ENCODE results near the gene SPO11.
A peak's percentile ranks its signal among the peaks of the same experiment; 100 is the strongest.

The SPO11 gene

DNA sequence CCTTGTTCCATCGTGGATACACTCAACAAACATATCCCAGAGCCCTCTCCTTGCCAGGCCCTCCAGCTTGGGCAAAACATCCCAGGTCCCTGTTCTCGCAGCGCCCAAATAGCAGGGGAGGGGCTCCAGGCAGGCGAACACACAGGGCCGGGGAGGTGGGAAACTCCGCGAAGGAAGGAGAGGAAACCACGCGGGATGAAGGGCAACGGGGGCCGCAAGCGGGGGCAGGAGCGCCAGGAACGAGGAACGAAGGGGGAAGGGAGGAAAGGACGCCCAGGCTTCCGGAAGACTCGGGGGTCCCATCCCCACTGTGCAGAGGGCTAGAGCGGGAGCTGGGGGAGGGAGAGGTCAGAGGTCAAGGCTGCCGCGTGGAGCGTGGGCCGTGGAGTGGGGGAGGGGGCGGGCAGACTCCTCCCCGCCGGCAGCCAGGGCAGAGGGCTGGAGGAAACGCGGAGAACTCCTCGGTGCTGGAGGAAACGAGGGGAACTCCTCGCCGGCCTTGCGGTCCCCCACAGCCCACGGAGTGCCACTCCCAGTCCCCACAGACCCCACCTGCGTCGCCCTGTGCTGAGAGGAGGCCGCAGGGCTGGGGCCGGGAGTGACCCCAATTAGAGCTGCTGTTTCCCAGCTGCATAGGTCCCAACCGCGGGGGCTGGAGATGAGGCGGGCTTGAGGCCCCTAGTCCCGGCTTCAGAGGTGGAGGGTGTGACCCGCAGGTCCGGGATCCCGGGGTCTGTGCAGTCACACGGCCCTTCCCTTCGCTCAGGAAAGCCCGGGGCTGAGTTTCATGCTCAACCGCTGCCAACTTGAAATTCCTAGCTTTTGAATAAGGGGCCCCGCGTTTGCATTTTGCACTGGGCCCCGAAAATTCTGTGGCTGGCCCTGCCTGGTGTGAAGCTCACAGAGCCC is 60.3 kb downstream of the SPO11 start:
- H3K4me3 ChIP-seq (ENCODE audit: low read length in 2 of 2) = peak overlapping the region in 1 of 2 donors; percentile 68
- H3K18ac ChIP-seq (ENCODE audit: low read length) = peak overlapping the region; percentile 97
- H2BK12ac ChIP-seq (ENCODE audit: low read length) = peak overlapping the region; percentile 46
- no CpG with 5 or more reads among the region's 52 CpGs for WGBS, 2 donors (ENCODE audit: extremely low coverage in 2 of 2, insufficient read length in 2 of 2, insufficient replicate concordance in 1 of 2)
- peaks cover 0 to 16% (median 6%) of the 10 kb centered on the region in 3 experiments for H3K27me3 ChIP-seq (ENCODE audit: control insufficient read depth in 3 of 3, insufficient read depth in 3 of 3, low read depth in 1 of 3, low read length in 3 of 3)
- no peak overlapping the region for H3K27ac ChIP-seq (replicated peaks; ENCODE audit: low read length)
- DNase-seq (ENCODE audit: low spot score) = peak; percentile 29
- peak overlapping the region; percentile 91 for H2AFZ ChIP-seq (ENCODE audit: low read length)
- H3K23ac ChIP-seq (ENCODE audit: low read depth, low read length, poor library complexity) = peak overlapping the region; percentile 89
- H2BK15ac ChIP-seq (ENCODE audit: low read length) = peak overlapping the region; percentile 100
- H2AK5ac ChIP-seq (ENCODE audit: low read depth, low read length) = peak overlapping the region; percentile 98
- H3K14ac ChIP-seq (ENCODE audit: low read length) = peak overlapping the region; percentile 64
- H2BK120ac ChIP-seq (ENCODE audit: low read depth, low read length) = peak overlapping the region; percentile 74
- peak overlapping the region; percentile 87 for H4K8ac ChIP-seq (ENCODE audit: low read depth, low read length)
- peak overlapping the region; percentile 91 for H3K4ac ChIP-seq (ENCODE audit: low read length)
- H3K36me3 ChIP-seq (replicated peaks in 1 of 2; ENCODE audit: control insufficient read depth in 2 of 2, insufficient read depth in 2 of 2, low read length in 2 of 2) = peaks cover 8 to 23% of the 10 kb centered on the region in 2 donors
- H3K4me1 ChIP-seq (ENCODE audit: control insufficient read depth in 2 of 2, insufficient read depth in 1 of 2, low read depth in 1 of 2, low read length in 2 of 2) = peaks cover 19 to 27% of the 10 kb centered on the region in 2 donors
- H2BK5ac ChIP-seq (ENCODE audit: low read length) = no peak overlapping the region
- peak overlapping the region; percentile 78 for H3K4me2 ChIP-seq (ENCODE audit: insufficient read depth, low read length, poor library complexity, severe bottlenecking)
- peak overlapping the region; percentile 78 for H3K9ac ChIP-seq (ENCODE audit: low read depth, low read length, poor library complexity)
- H3K79me1 ChIP-seq (ENCODE audit: low read depth, low read length) = peaks cover 11% of the 10 kb centered on the region
- no peak overlapping the region for H4K91ac ChIP-seq (ENCODE audit: low read depth, low read length, poor library complexity)
- no peaks in the 10 kb centered on the region for H3K9me3 ChIP-seq (replicated peaks in 1 of 2; ENCODE audit: control insufficient read depth in 2 of 2, insufficient read depth in 1 of 2, low read depth in 1 of 2, low read length in 2 of 2)

- Histone ChIP-seq H3K4ac (ENCODE audit: low read length) (no peak within 1 kb of the TSS), H2BK120ac (ENCODE audit: low read depth, low read length) (no peak within 1 kb of the TSS), H4K8ac (ENCODE audit: low read depth, low read length) (no peak within 1 kb of the TSS), H2BK15ac (ENCODE audit: low read length) (peak within 1 kb of the TSS; percentile 100), H3K4me1 (ENCODE audit: control insufficient read depth in 2 of 2, insufficient read depth in 1 of 2, low read depth in 1 of 2, low read length in 2 of 2) (peaks cover 24 to 35% of the 10 kb centered on the region in 2 donors), H4K91ac (ENCODE audit: low read depth, low read length, poor library complexity) (no peak within 1 kb of the TSS), H3K9ac (ENCODE audit: low read depth, low read length, poor library complexity) (peak within 1 kb of the TSS; percentile 85), H3K36me3 (replicated peaks in 1 of 2; ENCODE audit: control insufficient read depth in 2 of 2, insufficient read depth in 2 of 2, low read length in 2 of 2) (peaks cover 8 to 30% of the 10 kb centered on the region in 2 donors), H2BK12ac (ENCODE audit: low read length) (no peak within 1 kb of the TSS), H3K14ac (ENCODE audit: low read length) (no peak within 1 kb of the TSS), H3K27me3 (ENCODE audit: control insufficient read depth in 3 of 3, insufficient read depth in 3 of 3, low read depth in 1 of 3, low read length in 3 of 3) (peaks cover 0 to 16% (median 6%) of the 10 kb centered on the region in 3 experiments), H3K18ac (ENCODE audit: low read length) (peak within 1 kb of the TSS; percentile 97), H2AK5ac (ENCODE audit: low read depth, low read length) (peak within 1 kb of the TSS; percentile 98), H3K27ac (replicated peaks; ENCODE audit: low read length) (no peak within 1 kb of the TSS), H3K4me2 (ENCODE audit: insufficient read depth, low read length, poor library complexity, severe bottlenecking) (peak within 1 kb of the TSS; percentile 98), H3K4me3 (ENCODE audit: low read length in 2 of 2) (peak within 1 kb of the TSS; percentile 93 to 99), H3K9me3 (replicated peaks in 1 of 2; ENCODE audit: control insufficient read depth in 2 of 2, insufficient read depth in 1 of 2, low read depth in 1 of 2, low read length in 2 of 2) (no peaks in the 10 kb centered on the region), H3K23ac (ENCODE audit: low read depth, low read length, poor library complexity) (peak within 1 kb of the TSS; percentile 80), H2BK5ac (ENCODE audit: low read length) (no peak within 1 kb of the TSS), H2AFZ (ENCODE audit: low read length) (peak within 1 kb of the TSS; percentile 91), H3K79me1 (ENCODE audit: low read depth, low read length) (peaks cover 11% of the 10 kb centered on the region)
- DNase-seq (ENCODE audit: low spot score) = peak; percentile 77
- WGBS, 2 donors (ENCODE audit: extremely low coverage in 2 of 2, insufficient read length in 2 of 2, insufficient replicate concordance in 1 of 2) = no CpG with 5 or more reads among the region's 78 CpGs
Measured at GRCh38 chr20:57390604-57391438, 61.2 kb downstream of the SPO11 start, which contains the start of gene RBM38. Gene RBM38 (plus strand): TSS chr20:57391396. CDS start chr20:57391582, 186 bp downstream.

DNA sequence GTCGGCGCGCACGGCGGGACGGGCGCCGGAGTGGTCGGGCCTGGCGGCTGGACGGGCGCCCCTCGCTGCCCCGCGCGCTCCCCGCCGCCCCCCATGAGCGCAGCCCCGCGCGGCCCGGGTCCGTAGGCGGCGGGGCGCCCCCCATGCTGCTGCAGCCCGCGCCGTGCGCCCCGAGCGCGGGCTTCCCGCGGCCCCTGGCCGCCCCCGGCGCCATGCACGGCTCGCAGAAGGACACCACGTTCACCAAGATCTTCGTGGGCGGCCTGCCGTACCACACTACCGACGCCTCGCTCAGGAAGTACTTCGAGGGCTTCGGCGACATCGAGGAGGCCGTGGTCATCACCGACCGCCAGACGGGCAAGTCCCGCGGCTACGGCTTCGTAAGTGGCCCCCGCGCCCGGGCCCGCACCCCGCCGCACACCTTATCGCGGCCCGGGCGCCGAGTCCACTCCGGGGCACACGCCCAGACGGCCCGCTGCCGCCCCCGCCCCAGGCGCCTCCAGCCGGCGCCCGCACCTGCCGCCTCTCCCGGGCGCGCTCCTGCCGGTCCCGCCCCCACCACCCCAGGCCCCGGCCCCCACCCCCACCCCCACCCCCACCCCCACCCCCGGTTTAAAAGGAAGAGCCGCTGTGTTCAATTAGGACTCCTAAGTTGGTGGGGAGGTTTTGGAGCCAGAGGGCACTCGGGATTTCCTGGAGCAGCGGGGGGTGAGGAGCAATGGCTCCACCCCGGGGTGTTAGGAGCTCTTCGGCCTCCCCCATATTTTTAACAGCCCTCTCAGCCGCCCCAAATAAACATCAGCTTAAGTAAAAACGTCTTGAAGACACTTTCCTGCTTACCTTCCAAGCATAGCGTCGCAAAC is 62.1 kb downstream of the SPO11 start:
- Histone ChIP-seq H3K18ac (ENCODE audit: low read length) (peak overlapping the region; percentile 96), H3K23ac (ENCODE audit: low read depth, low read length, poor library complexity) (peak overlapping the region; percentile 80), H2BK12ac (ENCODE audit: low read length) (no peak overlapping the region), H3K4me1 (ENCODE audit: control insufficient read depth in 2 of 2, insufficient read depth in 1 of 2, low read depth in 1 of 2, low read length in 2 of 2) (peaks cover 29 to 41% of the 10 kb centered on the region in 2 donors), H3K27me3 (ENCODE audit: control insufficient read depth in 3 of 3, insufficient read depth in 3 of 3, low read depth in 1 of 3, low read length in 3 of 3) (peaks cover 0 to 16% (median 6%) of the 10 kb centered on the region in 3 experiments), H2AK5ac (ENCODE audit: low read depth, low read length) (peak overlapping the region; percentile 60), H2AFZ (ENCODE audit: low read length) (peak overlapping the region; percentile 79), H3K4me3 (ENCODE audit: low read length in 2 of 2) (peak overlapping the region; percentile 93 to 99), H3K14ac (ENCODE audit: low read length) (no peak overlapping the region), H4K8ac (ENCODE audit: low read depth, low read length) (no peak overlapping the region), H3K9ac (ENCODE audit: low read depth, low read length, poor library complexity) (peak overlapping the region; percentile 85), H3K79me1 (ENCODE audit: low read depth, low read length) (peaks cover 14% of the 10 kb centered on the region), H4K91ac (ENCODE audit: low read depth, low read length, poor library complexity) (no peak overlapping the region), H3K36me3 (replicated peaks in 1 of 2; ENCODE audit: control insufficient read depth in 2 of 2, insufficient read depth in 2 of 2, low read length in 2 of 2) (peaks cover 10 to 38% of the 10 kb centered on the region in 2 donors), H3K27ac (replicated peaks; ENCODE audit: low read length) (no peak overlapping the region), H2BK120ac (ENCODE audit: low read depth, low read length) (no peak overlapping the region), H3K9me3 (replicated peaks in 1 of 2; ENCODE audit: control insufficient read depth in 2 of 2, insufficient read depth in 1 of 2, low read depth in 1 of 2, low read length in 2 of 2) (peaks cover 0 to 2% of the 10 kb centered on the region in 2 donors), H2BK5ac (ENCODE audit: low read length) (no peak overlapping the region), H3K4ac (ENCODE audit: low read length) (no peak overlapping the region), H2BK15ac (ENCODE audit: low read length) (no peak overlapping the region), H3K4me2 (ENCODE audit: insufficient read depth, low read length, poor library complexity, severe bottlenecking) (peak overlapping the region; percentile 98)
- WGBS, 2 donors (ENCODE audit: extremely low coverage in 2 of 2, insufficient read length in 2 of 2, insufficient replicate concordance in 1 of 2) = no CpG with 5 or more reads among the region's 98 CpGs
- no peak for DNase-seq (ENCODE audit: low spot score)
